GM19239 (cell line): ENCODE results near the gene CCRL2.
"Not testable (repeated sequence)": the region's sequence is repeated elsewhere in the genome, so short reads cannot be mapped to it uniquely, and the experiment has no call there.

Experiments used
- DNase-seq: peaks from one replicate; pipeline ENCODE4 v3.0.0; 2011; ENCODE audit warnings: low spot score; ENCODE audit not compliant: insufficient read length
- FAIRE-seq: peaks from 2 replicates; lab custom pipeline; 2011; peaks lifted over from hg19 to GRCh38; lab: Jason Lieb, UNC

Gene CCRL2

GRCh38 chr3:46426476-46426875 lies 19.4 kb downstream of the CCRL2 start:
- DNase-seq, FAIRE-seq: not testable (repeated sequence)

- not testable (repeated sequence) for FAIRE-seq, DNase-seq
Measured at GRCh38 chr3:46427404-46427803, 20.3 kb downstream of the CCRL2 start.

GRCh38 chr3:46427916-46428833 lies 21.1 kb downstream of the CCRL2 start:
- DNase-seq = no peak
- no peak for FAIRE-seq

- no peak for FAIRE-seq
Measured at GRCh38 chr3:46429250-46429649, 22.2 kb downstream of the CCRL2 start.

DNA sequence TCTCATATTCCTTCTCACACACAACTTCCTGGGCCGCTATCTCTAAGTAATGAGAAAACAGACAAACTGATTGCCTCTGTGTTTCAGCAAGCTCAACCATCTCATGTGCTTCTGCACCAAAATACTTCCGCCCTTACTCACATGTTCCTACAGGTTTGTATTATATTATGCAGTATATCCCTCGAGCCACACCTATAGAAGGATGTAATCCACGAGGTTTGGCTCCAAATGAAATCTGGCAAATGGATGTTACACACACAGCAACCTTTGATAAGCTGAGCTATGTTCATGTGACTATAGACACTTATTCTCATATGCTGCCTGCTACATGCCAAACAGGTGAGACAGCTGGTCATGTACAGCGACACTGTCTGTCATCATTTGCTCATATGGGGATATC lies 22.6 kb downstream of the CCRL2 start:
- no peak for FAIRE-seq
- no peak for DNase-seq

More at GRCh38 chr3:46429250-46429649, 22.2 kb downstream of the CCRL2 start:
- DNase-seq = no peak

GRCh38 chr3:46430879-46431278 lies 23.8 kb downstream of the CCRL2 start:
- FAIRE-seq, DNase-seq: not testable (repeated sequence)

DNA sequence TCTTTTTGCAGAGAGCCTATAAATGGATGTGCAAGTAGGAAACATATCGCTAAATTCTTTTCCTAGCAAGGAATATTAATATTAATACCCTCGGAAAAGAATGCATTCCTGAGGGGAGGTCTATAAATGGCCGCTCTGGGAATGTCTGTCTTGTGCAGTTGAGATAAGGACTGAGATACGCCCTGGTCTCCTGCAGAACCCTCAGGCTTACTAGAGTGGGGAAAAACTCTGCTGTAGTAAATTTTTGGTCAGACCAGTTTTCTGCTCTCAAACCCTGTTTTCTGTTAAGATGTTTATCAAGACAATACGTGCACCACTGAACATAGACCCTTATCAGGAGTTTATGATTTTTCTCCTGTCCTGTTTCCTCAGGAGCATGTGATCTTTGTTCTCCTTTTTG lies 24.8 kb downstream of the CCRL2 start:
- not testable (repeated sequence) for FAIRE-seq, DNase-seq

DNA sequence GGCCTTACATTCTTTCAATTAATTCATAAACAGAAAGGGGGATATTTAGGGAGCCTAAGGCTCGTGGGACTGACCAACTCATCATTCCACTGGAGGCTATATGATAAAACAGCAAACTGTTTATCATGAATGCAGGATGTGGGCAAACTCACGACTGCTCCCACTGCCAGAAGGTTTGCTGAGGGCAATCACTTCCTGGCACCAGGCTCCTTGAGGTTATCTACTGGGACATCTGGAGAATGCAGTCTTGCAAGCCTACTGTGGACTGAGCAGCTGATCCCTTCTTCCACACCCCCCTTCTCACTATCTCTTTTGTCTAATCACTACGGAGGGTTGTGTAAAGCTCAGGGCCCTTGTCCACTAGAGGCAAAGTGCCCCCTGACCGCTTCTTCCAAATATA lies 26.1 kb downstream of the CCRL2 start:
- not testable (repeated sequence) for DNase-seq, FAIRE-seq

DNA sequence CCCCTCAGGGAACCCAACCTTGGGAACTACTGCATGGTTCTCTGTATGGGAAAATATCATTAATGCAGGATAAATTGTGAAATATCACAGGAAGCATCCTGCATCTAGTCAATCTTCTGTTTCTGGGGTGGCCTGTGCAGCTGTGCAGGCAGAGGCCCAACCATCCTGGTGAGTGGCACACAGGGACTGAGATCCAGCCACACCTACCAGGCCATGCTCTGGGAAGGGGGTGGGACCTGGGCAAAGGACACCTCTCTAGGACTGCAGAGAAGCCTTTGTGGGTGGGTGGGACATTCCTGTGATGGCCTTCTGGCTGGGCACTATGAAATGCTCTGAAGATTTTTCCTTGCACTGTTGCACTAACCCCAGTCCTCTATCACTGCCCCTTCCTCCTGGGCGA lies 26.8 kb downstream of the CCRL2 start:
- FAIRE-seq = no peak
- DNase-seq = no peak

GRCh38 chr3:46435081-46435726 lies 28.1 kb downstream of the CCRL2 start:
- FAIRE-seq (no peak), DNase-seq (no peak)

GRCh38 chr3:46438831-46439230 lies 31.8 kb downstream of the CCRL2 start:
- FAIRE-seq = no peak

GRCh38 chr3:46440531-46441294 lies 33.7 kb downstream of the CCRL2 start:
- FAIRE-seq (peak; percentile 91), DNase-seq (peak; percentile 53)

More at GRCh38 chr3:46438831-46439230, 31.8 kb downstream of the CCRL2 start:
- DNase-seq = no peak

DNA sequence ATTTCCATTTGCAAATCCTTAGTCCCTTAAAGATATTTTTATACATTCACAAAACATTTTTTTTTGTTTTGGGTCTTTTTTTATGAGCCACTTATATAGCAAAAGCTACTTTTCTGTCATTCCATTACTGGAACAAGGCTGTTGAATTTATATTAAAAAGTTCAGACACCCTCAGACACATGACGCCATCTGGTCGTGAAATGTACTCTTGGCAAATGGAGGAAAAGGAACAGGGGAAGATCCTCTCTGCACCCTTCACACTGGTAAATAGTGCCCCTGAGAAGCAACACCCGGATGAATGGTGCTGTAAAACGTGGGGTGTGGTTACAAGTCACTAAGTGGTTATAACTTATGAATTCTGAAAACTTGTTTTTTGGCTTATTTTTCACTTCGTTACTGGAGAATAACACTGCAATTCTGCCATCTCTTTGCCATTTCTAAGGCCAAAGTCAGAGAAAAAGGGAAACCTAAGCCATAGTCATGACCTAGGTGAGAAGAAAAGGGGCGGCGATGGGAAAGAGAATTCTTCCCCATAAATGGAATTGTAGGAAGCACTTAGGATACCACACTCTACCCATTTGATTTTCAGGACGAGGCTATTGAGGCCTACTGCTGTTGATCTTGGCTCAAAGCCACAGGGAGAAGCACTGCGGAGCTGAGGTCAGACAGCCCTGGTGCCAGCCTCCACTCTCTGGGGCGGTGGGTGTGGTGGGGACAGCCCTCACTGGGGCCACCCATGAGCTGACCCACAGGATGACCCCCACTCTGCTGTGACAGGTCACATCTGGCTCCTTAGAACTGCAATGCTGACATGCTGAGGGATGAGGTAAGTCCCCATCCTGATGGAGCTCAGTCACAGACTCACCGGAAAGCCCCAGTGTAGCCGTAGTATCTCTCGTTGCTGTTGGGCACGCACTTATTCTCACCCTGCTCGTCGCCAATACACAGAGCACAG lies 35.8 kb downstream of the CCRL2 start:
- FAIRE-seq = peak; percentile 85
- peak; percentile 56 for DNase-seq

GRCh38 chr3:46447228-46447985 lies 40.3 kb downstream of the CCRL2 start:
- no peak for DNase-seq
- FAIRE-seq = no peak

- FAIRE-seq (no peak), DNase-seq (no peak)
Measured at GRCh38 chr3:46448721-46449120, 41.7 kb downstream of the CCRL2 start.

DNA sequence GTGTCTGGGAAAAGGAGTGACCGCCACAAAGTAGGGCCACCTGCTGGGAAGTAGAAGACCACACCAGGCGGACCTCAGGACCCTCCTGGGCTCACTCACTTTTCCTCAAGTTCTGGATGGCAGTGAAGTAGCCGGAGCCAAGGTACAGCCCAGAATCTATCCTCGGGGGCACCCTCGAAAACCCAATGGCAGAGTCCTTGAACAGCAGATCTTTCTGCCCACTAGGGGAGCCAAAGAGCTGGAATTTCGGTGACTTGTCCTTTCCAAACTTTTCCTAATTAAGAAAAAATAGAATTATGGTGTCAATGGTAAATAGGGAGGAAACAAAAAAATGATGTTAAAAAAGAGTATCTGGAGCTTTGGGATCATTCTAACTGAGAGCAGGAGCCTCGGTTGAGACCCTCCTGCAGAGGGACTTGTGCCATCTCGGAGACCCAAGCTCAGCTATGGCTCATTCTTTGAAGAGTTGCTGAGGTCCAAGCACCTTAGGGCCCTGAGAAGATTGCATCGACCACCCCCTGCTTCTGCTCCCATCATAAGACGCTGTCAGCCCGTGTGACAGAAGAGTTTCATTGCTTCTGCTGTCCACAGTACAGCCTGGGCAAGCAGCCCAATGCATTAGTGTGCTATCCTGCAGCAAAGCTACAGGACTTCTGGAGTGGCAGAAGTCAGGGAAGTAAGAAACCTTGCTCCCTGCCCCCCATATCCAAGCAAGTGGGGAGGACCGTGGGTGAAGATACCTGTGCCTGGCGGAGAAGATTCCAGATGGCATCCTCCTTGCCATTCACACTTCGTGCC lies 42.9 kb downstream of the CCRL2 start:
- DNase-seq (no peak), FAIRE-seq (no peak)

GRCh38 chr3:46453526-46454208 lies 46.6 kb downstream of the CCRL2 start:
- FAIRE-seq (peak; percentile 33), DNase-seq (no peak)
